CD14-positive monocyte (primary cell): ENCODE measurements around the gene HCRTR2. TPM values are rescaled to one million over a fixed set of nuclear protein-coding genes. Genes with fewer than 3 reads are reported as not detected.
A peak's percentile ranks its signal among the peaks of the same experiment; 100 is the strongest.

Source experiments
- DNase-seq, 3 donors: peaks; one replicate each; pipeline ENCODE4 v3.0.0-alpha.2; 2011 to 2022
- H2AFZ ChIP-seq: 2 replicates; pipeline ENCODE4 v1.6.0; 2012; ENCODE audit warnings: mild to moderate bottlenecking, low read depth, low read length, inconsistent platforms; ENCODE audit not compliant: insufficient read depth, poor library complexity, severe bottlenecking
- H3K27ac ChIP-seq, 2 donors: 1 replicate in 1 of 2; 2 replicates in 1 of 2; pipeline ENCODE4 v1.5.1; 2012 to 2013; ENCODE audit warnings: low read length in 2 of 2, control low read depth in 1 of 2, inconsistent platforms in 1 of 2, low read depth in 1 of 2, mild to moderate bottlenecking in 1 of 2
- H3K27me3 ChIP-seq, 2 donors: one replicate each; pipeline versions ENCODE4 v1.6.0 to v1.6.1; 2011 to 2013; ENCODE audit warnings: low read length in 2 of 2; ENCODE audit not compliant: control insufficient read depth in 2 of 2, insufficient read depth in 2 of 2
- H3K36me3 ChIP-seq, 2 donors: replicated peaks in 1 of 2; 1 replicate in 1 of 2; 2 replicates in 1 of 2; pipeline versions ENCODE4 v1.5.1 to v1.6.1; 2012 to 2013; ENCODE audit warnings: low read length in 2 of 2, control low read depth in 1 of 2, inconsistent platforms in 1 of 2, mild to moderate bottlenecking in 1 of 2; ENCODE audit not compliant: insufficient read depth in 2 of 2, control insufficient read depth in 1 of 2
- H3K4me1 ChIP-seq, 2 donors: 1 replicate in 1 of 2; 2 replicates in 1 of 2; pipeline versions ENCODE4 v1.5.1 to v1.6.1; 2012 to 2013; ENCODE audit warnings: low read length in 2 of 2, control low read depth in 1 of 2, inconsistent platforms in 1 of 2, mild to moderate bottlenecking in 1 of 2, moderate library complexity in 1 of 2; ENCODE audit not compliant: insufficient read depth in 2 of 2, control insufficient read depth in 1 of 2
- H3K4me2 ChIP-seq: replicated peaks from 2 replicates; pipeline ENCODE3; 2012; ENCODE audit warnings: low read length, moderate library complexity, mild to moderate bottlenecking; ENCODE audit not compliant: poor library complexity, severe bottlenecking; ENCODE audit errors: extremely low read depth
- H3K4me3 ChIP-seq, 3 experiments: fragments of 200-600 bp in 1 of 3; sonication (generic) in 1 of 3; replicated peaks in 1 of 3; 1 replicate in 2 of 3; 2 replicates in 1 of 3; pipeline ENCODE4 v1.5.1; 2011 to 2013; ENCODE audit warnings: low read length in 3 of 3, mild to moderate bottlenecking in 3 of 3, control low read depth in 2 of 3, low read depth in 2 of 3, inconsistent platforms in 1 of 3, moderate library complexity in 1 of 3
- H3K79me2 ChIP-seq: 2 replicates; pipeline ENCODE4 v1.6.0; 2012; ENCODE audit warnings: mild to moderate bottlenecking, control low read depth, inconsistent platforms, low read length, moderate library complexity; ENCODE audit not compliant: insufficient read depth
- H3K9ac ChIP-seq: 2 replicates; pipeline ENCODE4 v1.6.0; 2017; ENCODE audit warnings: low read length, mild to moderate bottlenecking; ENCODE audit not compliant: insufficient read depth, poor library complexity, severe bottlenecking
- H3K9me3 ChIP-seq, 2 donors: replicated peaks in 1 of 2; 1 replicate in 1 of 2; 2 replicates in 1 of 2; pipeline versions ENCODE4 v1.5.1 to v1.6.1; 2012 to 2013; ENCODE audit warnings: low read length in 2 of 2, control low read depth in 1 of 2; ENCODE audit not compliant: control insufficient read depth in 1 of 2, insufficient read depth in 1 of 2
- H4K20me1 ChIP-seq: 2 replicates; pipeline ENCODE4 v1.6.0; 2012; ENCODE audit warnings: mild to moderate bottlenecking, low read length, control low read depth, moderate library complexity; ENCODE audit not compliant: insufficient read depth
- H3K27ac Mint-ChIP-seq, 7 donors: one replicate each; pipeline ENCODE4 v1.8.0; 2020; ENCODE audit warnings: mild to moderate bottlenecking in 7 of 7, mixed read lengths in 7 of 7, moderate library complexity in 6 of 7, inconsistent platforms in 2 of 7
- H3K27me3 Mint-ChIP-seq, 3 donors: one replicate each; pipeline ENCODE4 v1.8.0; 2021 to 2022; ENCODE audit warnings: low read depth in 3 of 3, mild to moderate bottlenecking in 3 of 3, mixed read lengths in 3 of 3, moderate library complexity in 3 of 3, inconsistent platforms in 1 of 3
- H3K36me3 Mint-ChIP-seq, 2 donors: one replicate each; pipeline ENCODE4 v1.8.0; 2020; ENCODE audit warnings: mixed read lengths in 2 of 2, inconsistent platforms in 1 of 2, mild to moderate bottlenecking in 1 of 2
- H3K4me1 Mint-ChIP-seq: one replicate; pipeline ENCODE4 v1.8.0; 2020; ENCODE audit warnings: mild to moderate bottlenecking, mixed read lengths
- H3K4me3 Mint-ChIP-seq, 2 donors: one replicate each; pipeline ENCODE4 v1.8.0; 2020; ENCODE audit warnings: mild to moderate bottlenecking in 2 of 2, mixed read lengths in 2 of 2, moderate library complexity in 1 of 2
- H3K9me3 Mint-ChIP-seq, 7 donors: one replicate each; pipeline ENCODE4 v1.8.0; 2020 to 2022; ENCODE audit warnings: mixed read lengths in 7 of 7, mild to moderate bottlenecking in 6 of 7, moderate library complexity in 6 of 7, inconsistent platforms in 2 of 7
- CTCF ChIP-seq: fragments of 200-600 bp; IDR thresholded peaks from one replicate; pipeline ENCODE4 v1.8.0; 2022; ENCODE audit warnings: antibody characterized with exemption, mild to moderate bottlenecking
- WGBS: methylation state at CpG from one replicate; pipeline ENCODE4 v1.1.5; 2013; ENCODE audit warnings: missing lambda C conversion rate; ENCODE audit not compliant: insufficient coverage; 5-methylcytosine and 5-hydroxymethylcytosine counted together
- intact Hi-C, 2 donors: fragments of 100-400 bp; cut with micrococcal nuclease; formaldehyde crosslinking; loops; one replicate each; pipeline versions ENCODE4 v1.15.0 to v1.15.1; 2023
- polyA plus RNA-seq, 3 donors: library from polyadenylated mRNA; depleted of rRNA in 1 of 3; unstranded in 2 of 3; stranded (reverse) in 1 of 3; fragments of 300-500 nt in 2 of 3; fragments of >200 nt in 1 of 3; fragmentation: Illumina TruSeq in 2 of 3; gene quantifications; 1 replicate in 2 of 3; 2 replicates in 1 of 3; pipeline ENCODE4 v1.2.3, GENCODE V29; 2012 to 2021

HCRTR2 gene
- polyA plus RNA-seq, 3 donors = not detected

DNA sequence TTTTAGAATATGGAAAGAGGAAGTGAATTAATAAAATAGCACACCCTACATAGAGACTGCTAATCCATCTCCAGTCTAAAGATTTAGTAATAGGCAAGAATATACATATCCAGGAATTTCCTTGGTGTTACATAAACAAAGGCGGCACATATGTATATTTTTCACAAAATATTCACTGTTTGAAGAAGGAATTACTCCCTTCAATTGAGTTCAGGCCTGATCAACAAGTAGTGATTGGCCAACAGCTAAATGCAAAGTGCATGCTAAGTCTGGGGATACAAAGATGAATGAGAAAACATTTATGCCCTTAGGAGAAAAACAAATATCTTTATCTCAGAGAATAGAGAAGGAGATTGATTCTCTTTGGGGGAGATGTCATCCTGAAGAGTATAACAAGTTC is 6.5 kb upstream of the HCRTR2 start:
- no peak for DNase-seq
- no CpG with 5 or more reads among the region's 1 CpG for WGBS
- Histone ChIP-seq H4K20me1 (no peaks in the 10 kb centered on the region), H3K27ac (no peak overlapping the region), H3K4me3 (no peak overlapping the region), H3K9ac (no peak overlapping the region), H2AFZ (no peak overlapping the region), H3K79me2 (no peaks in the 10 kb centered on the region), H3K9me3 (no peaks in the 10 kb centered on the region), H3K36me3 (no peaks in the 10 kb centered on the region), H3K27me3 (no peaks in the 10 kb centered on the region), H3K4me2 (no peak overlapping the region), H3K4me1 (no peaks in the 10 kb centered on the region)
- Mint-ChIP-seq H3K27me3 (peaks cover 0 to 4% (median 2%) of the 10 kb centered on the region in 3 donors), H3K27ac (no peak overlapping the region), H3K4me3 (no peak overlapping the region), H3K36me3 (no peaks in the 10 kb centered on the region), H3K4me1 (no peaks in the 10 kb centered on the region), H3K9me3 (peaks cover 0 to 4% (median 0%) of the 10 kb centered on the region in 7 donors)
- no peak for TF ChIP-seq CTCF
- intact Hi-C loops = no loop called here

GRCh38 chr6:55175078-55176049 is 1.0 kb downstream of the HCRTR2 start:
- Histone ChIP-seq H2AFZ (no peak overlapping the region), H3K9me3 (peaks cover 0 to 5% of the 10 kb centered on the region in 2 donors), H3K27me3 (peaks cover 15 to 23% of the 10 kb centered on the region in 2 donors), H3K36me3 (no peaks in the 10 kb centered on the region), H4K20me1 (no peaks in the 10 kb centered on the region), H3K9ac (no peak overlapping the region), H3K79me2 (no peaks in the 10 kb centered on the region), H3K4me3 (no peak overlapping the region), H3K4me1 (no peaks in the 10 kb centered on the region), H3K4me2 (no peak overlapping the region), H3K27ac (no peak overlapping the region)
- intact Hi-C loops = no loop called here
- WGBS = 3% methylated on average over 4 of the region's 11 CpGs
- Mint-ChIP-seq H3K27me3 (peaks cover 19 to 30% (median 24%) of the 10 kb centered on the region in 3 donors), H3K4me1 (no peaks in the 10 kb centered on the region), H3K36me3 (no peaks in the 10 kb centered on the region), H3K27ac (no peak overlapping the region), H3K4me3 (peak overlapping the region in 1 of 2 donors; percentile 54), H3K9me3 (peaks cover 0 to 17% (median 9%) of the 10 kb centered on the region in 7 donors)
- TF ChIP-seq CTCF = no peak
- no peak for DNase-seq
